Fibroblast of lung (primary cell): Measurements from ENCODE around the gene SH3GL2.

Experiments
- CTCF ChIP-seq, 2 donors: IDR thresholded peaks in 1 of 2; conservative IDR thresholded peaks in 1 of 2; 1 replicate in 1 of 2; 2 replicates in 1 of 2; pipeline ENCODE4 v1.5.1; 2011 to 2012; ENCODE audit warnings: low read length in 2 of 2, control low read depth in 1 of 2, inconsistent platforms in 1 of 2, low read depth in 1 of 2, mild to moderate bottlenecking in 1 of 2
- EZH2 ChIP-seq: IDR thresholded peaks from 2 replicates; pipeline ENCODE4 v1.5.1; 2012; ENCODE audit warnings: low read length, control low read depth, mild to moderate bottlenecking; ENCODE audit errors: missing control alignments

- TF ChIP-seq CTCF (conservative IDR thresholded peaks at IDR 0.05 in 1 of 2, IDR thresholded peaks at IDR 0.05 in 1 of 2; ENCODE audit: low read depth in 1 of 2, low read length in 2 of 2): no peak
- TF ChIP-seq EZH2: no peak
Measured at GRCh38 chr9:17588941-17589340, 10.1 kb downstream of the SH3GL2 start.
